NCI-H1436 (cell line): ENCODE measurements around the gene ZNF506.
A peak's percentile ranks its signal among the peaks of the same experiment; 100 is the strongest.
"Not testable (repeated sequence)": the region's sequence is repeated elsewhere in the genome, so short reads cannot be mapped to it uniquely, and the experiment has no call there.

Experiments used
- DNase-seq: peaks from one replicate; lab custom pipeline; 2025; lab: John Stamatoyannopoulos, UW

Gene ZNF506

GRCh38 chr19:19821366-19821951 is at the start of gene ZNF506:
TSS of gene ZNF506 (minus strand) at chr19:19821750. CDS start at chr19:19821603, 147 bp downstream.
- peak; percentile 98 for DNase-seq

- not testable (repeated sequence) for DNase-seq
These were observed 48.5 kb upstream of the ZNF506 start for GRCh38 chr19:19870086-19870485.

GRCh38 chr19:19866611-19867248 is 45.2 kb upstream of the ZNF506 start:
- no peak for DNase-seq

GRCh38 chr19:19865750-19866610 is 44.4 kb upstream of the ZNF506 start, which contains the start of gene ZNF253:
TSS of gene ZNF253 (plus strand) at chr19:19865882. CDS start at chr19:19865997, 115 bp downstream.
- peak; percentile 96 for DNase-seq

- DNase-seq: peak; percentile 27
These were observed 39.3 kb upstream of the ZNF506 start for GRCh38 chr19:19860756-19861390.

GRCh38 chr19:19858751-19859150 is 37.2 kb upstream of the ZNF506 start:
- no peak for DNase-seq

GRCh38 chr19:19851740-19852139 is 30.2 kb upstream of the ZNF506 start:
- not testable (repeated sequence) for DNase-seq

GRCh38 chr19:19849056-19849455 is 27.5 kb upstream of the ZNF506 start:
- no peak for DNase-seq

GRCh38 chr19:19847781-19848180 is 26.2 kb upstream of the ZNF506 start:
- no peak for DNase-seq

GRCh38 chr19:19835560-19836038 is 14.0 kb upstream of the ZNF506 start:
- DNase-seq: no peak

GRCh38 chr19:19826875-19827274 is 5.3 kb upstream of the ZNF506 start:
- no peak for DNase-seq

- DNase-seq: no peak
These were observed 2.4 kb upstream of the ZNF506 start for GRCh38 chr19:19823916-19824315.

- DNase-seq: not testable (repeated sequence)
These were observed 426 bp upstream of the ZNF506 start for GRCh38 chr19:19821976-19822375.

GRCh38 chr19:19820774-19821320 is 703 bp downstream of the ZNF506 start:
- DNase-seq: no peak

GRCh38 chr19:19817357-19817756 is 4.2 kb downstream of the ZNF506 start:
- DNase-seq: no peak

GRCh38 chr19:19816679-19817078 is 4.9 kb downstream of the ZNF506 start:
- DNase-seq: no peak

GRCh38 chr19:19811999-19812398 is 9.6 kb downstream of the ZNF506 start:
- DNase-seq: not testable (repeated sequence)

GRCh38 chr19:19805480-19805879 is 16.1 kb downstream of the ZNF506 start:
- no peak for DNase-seq

- no peak for DNase-seq
These were observed 33.5 kb downstream of the ZNF506 start for GRCh38 chr19:19788015-19788414.

GRCh38 chr19:19785476-19785875 is 36.1 kb downstream of the ZNF506 start:
- not testable (repeated sequence) for DNase-seq

- DNase-seq: no peak
These were observed 38.8 kb downstream of the ZNF506 start for GRCh38 chr19:19782783-19783182.

GRCh38 chr19:19781791-19782190 is 39.8 kb downstream of the ZNF506 start:
- peak; percentile 27 for DNase-seq
